HK-2 (cell line): Measurements from ENCODE around the gene ABCC6.
"Not testable (repeated sequence)": the region's sequence is repeated elsewhere in the genome, so short reads cannot be mapped to it uniquely, and the experiment has no call there.

Experiments used
- DNase-seq: peaks from one replicate; pipeline ENCODE4 v3.0.0-alpha.2; 2018; ENCODE audit not compliant: unreplicated experiment

The ABCC6 gene

DNA sequence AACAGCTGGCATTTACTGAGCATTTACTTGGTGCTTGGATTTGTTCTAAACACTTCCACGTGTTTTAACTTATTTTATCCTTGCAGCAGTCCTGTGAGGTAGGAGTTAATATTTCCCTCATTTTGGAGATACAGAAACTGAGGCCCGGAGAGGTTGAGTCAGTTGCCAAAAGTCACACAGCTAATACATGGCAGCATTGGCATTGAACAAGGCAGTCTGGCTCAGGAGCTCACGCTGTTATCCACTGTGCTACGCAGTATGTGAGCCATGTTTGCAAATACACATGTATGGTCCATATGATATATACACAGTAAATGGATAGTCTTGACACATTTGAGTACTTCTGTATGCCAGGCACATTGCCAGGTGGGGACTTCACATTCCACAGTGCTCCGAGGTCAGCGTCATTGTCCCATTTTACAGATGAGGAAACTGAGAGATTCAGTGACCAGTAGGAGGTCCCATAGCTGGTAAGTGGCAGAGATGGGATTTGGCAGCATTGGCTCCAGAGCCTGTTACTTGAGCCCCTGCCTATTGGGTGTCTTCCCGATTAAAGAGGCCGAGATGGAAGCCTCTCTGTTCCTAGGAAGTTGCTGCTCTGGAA lies 110.7 kb downstream of the ABCC6 start:
- no peak for DNase-seq

DNA sequence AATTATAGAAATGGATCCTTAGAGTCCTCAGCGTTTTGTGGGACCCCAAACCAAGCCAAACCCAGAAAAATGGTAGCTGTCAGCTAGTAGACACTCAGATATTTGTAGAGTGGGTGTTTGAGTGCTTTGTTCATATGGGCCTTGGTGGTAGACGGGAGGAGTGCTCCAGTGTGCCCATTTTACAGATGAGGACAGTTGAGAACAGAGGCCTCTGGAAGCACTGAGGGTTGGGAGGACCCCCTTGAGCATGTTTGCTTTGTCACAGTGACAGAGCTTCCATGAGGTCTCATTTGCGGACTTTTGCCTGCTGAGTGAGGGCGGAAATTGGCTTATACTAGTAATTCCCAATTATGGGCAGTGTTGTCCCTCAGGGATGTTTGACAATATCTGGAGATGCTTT lies 111.7 kb downstream of the ABCC6 start:
- no peak for DNase-seq

DNA sequence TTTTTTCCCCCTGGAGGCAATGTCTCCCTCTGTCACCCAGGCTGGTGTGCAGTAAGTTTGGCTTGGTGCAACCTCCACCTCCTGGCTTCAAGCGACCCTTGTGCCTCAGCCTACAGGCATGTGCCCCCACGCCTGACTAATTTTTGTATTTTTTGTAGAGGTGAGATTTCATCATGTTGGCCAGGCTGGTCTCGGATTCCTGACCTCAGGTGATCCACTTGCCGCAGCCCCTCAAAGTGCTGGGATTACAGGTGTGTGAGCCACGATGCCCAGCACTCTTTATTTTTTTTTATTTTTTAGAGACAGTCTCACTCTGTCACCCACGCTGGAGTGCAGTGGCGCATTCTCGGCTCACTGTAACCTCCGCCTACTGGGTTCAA lies 113.2 kb downstream of the ABCC6 start:
- DNase-seq = no peak

DNA sequence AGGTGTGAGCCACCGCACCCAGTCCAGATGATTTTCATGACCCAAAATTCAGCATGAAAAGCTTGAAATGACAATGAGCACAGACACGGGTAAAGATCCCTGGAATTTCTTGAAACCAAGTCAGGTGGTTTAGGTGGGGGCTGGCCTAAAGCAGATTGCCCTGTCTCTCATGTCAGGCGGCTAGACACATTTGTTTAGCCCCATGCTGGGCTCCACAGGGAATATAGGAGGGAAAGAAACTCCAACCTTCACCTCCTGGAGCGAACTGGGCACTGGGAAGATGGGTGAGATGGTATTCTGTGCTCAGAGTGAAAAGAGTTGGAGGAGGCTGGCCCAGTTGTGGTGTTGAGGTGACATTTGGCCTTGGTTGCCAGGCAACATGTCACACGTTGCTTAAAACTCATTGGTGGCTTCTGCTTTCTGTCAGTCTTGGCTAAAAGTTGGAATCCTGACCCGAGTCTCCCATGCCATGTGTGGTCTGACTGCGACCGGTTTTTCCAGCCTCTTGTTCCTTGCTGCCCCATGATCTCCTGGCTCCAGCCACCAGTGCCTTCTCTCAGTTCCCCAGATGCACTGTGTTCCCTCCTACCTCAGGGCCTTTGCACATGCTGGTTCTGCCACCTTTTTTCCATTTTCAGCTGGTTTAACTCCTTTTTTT lies 113.7 kb downstream of the ABCC6 start:
- no peak for DNase-seq

DNA sequence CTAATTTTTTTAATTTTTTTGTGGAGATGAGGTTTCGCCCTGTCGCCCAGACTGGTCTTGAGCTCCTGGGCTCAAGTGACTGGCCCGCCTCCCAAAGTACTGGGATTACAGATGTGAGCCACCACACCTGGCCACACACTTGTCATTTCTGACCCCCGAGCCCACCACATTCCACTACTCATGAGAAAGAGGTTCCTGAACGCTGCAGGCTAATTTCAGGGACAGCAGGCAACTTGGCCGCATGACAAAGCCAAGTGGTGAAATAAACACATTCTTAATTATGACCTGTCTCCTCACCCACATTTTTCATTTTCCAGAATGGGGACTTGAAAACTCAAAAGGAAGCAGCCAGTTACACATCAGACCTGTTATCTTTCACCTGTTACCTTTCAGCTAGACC lies 114.5 kb downstream of the ABCC6 start:
- no peak for DNase-seq

DNA sequence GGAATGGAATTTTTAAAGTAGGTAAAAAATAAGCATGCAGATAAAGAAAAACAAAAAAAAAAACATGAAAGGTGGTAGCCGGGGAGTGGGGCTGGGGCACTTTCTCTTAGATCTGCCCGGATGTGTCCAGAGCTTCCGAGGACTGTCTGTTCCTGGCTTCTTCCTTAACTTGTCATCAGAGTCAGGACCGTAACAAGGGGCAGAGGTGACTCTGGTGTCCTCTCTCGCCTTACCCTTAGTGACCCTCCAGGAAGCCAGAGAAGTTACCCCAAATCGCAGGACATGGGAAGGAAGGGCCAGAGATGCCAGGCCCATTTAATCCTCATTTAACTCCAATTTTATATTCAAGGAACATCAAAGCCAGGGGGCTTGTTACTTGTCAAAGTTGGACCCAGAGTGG lies 115.5 kb downstream of the ABCC6 start:
- no peak for DNase-seq

DNA sequence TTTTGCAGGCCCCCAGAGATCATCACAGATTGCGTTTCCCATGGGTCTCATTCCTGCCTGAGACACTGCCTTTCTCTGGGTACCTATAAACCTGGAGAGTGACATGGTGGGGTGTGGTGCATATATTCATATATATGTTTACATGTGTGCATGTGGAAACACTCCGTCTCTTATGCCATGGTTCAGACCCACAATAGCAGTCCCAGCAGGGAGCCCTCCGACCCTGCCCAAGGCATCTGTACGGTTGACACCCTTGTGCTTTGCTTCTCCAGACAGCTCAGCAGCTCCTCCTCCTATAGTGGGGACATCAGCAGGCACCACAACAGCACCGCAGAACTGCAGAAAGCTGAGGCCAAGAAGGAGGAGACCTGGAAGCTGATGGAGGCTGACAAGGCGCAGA lies 116.8 kb downstream of the ABCC6 start:
- no peak for DNase-seq

DNA sequence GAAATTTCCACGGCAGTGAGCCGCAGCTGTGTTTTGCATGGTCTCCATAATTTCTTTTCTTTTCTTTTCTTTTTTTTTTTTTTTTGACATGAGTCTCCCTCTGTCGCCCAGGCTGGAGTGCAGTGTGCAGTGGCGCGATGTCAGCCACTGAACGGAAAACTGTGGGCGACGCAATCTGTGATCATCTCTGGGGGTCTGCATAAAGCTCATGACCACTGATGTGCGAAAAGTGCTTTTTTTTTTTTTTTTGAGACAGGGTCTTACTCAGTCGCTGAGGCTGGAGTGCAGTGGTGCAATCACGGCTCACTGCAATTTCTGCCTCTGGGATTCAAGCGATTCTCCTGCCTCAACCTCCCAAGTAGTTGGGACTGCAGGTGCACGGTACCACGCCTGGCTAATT lies 117.6 kb downstream of the ABCC6 start:
- no peak for DNase-seq

DNA sequence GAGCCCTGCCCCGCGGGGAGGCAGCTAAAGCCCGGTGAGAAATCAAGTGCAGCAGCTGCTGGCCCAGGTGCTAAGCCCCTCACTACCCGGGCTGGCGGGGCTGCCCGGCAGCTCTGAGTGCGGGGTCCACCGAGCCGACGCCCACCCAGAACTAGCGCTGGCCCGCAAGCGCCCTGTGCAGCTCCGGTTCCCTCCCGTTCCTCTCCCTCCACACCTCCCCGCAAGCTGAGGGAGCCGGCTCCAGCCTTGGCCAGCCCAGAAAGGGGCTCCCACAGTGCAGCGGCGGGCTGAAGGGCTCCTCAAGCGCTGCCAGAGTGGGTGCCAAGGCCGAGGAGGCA lies 118.5 kb downstream of the ABCC6 start:
- DNase-seq = not testable (repeated sequence)

DNA sequence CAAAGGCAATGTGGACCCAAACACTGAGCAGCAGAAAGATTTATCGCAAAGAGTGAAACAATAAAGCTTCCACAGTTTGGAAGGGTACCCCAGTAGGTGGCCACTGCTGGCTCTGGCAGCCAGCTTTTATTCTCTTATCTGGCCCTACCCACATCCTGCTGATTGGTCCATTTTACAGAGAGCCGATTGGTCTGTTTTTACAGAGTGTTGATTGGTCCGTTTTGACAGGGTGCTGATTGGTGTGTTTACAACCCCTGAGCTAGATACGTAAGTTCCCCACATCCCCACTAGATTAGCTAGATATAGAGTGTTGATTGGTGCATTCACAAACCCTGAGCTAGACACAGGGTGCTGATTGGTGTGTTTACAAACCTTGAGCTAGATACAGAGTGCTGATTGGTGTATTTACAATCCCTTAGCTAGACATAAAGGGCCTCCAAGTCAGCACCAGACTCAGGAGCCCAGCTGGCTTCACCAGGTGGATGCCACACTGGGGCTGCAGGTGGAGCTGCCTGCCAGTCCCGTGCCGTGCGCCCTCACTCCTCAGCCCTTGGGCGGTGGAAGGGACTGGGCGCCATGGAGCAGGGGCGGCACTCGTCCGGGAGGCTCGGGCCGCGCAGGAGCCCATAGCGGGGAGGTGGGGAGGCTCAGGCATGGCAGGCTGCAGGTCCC lies 119.0 kb downstream of the ABCC6 start:
- DNase-seq = not testable (repeated sequence)

DNA sequence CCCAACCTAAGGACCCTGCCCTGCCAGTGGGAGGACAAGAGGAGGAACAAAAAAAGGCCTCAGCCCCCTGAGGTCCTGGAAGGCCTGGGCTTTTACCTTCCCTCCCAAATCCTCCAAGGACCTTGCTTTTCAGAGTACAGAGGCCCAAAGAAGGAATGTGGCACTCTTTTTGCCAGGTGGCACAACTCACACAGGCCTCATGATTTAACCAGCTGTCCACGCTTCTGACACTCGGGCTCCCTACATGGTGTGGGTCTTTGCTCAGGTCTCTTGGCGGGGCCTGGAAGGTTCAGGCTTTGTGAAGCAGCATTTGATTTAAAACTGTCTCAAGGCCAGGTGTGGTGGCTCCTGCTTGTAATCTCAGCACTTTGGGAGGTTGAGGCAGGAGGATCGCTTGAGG lies 120.6 kb downstream of the ABCC6 start:
- DNase-seq = no peak

DNA sequence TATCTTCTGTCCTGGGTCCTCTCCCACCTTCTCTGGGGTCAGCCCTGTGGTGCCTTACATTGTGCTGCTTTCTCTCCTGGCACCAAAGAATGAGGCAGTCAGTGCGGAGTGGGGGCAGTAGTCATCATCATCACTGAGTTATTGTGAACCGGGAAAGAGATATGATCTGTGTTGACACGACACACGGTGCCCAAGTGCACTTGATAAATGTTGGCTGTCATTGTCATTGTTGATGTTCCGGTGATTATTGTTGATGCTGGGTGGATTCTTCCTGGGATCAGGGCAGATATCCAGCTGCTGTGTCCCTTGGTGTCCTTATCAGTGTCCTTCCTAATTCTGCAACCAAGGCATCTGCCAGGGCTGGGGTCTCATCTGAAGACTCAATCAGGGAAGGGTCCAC lies 121.7 kb downstream of the ABCC6 start:
- no peak for DNase-seq

DNA sequence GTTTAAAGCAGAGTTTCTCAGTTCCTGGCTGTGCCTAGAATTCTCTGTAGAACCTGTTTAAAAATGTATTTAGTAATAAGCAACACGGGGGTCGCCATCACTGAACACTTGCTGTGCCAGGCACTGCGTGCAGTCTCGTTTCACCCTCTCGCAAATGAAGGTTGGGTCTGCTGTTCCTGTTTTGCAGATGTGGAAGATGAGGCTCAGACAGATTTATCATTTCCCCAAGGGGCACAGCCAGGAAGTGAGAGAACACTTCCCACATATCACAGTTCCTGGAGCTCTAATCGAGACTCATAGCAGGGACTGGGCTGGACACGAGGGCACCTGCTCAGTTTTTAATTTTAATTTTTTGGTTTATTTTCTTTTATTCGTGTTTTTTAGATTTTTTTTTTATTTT lies 122.7 kb downstream of the ABCC6 start:
- DNase-seq = no peak

DNA sequence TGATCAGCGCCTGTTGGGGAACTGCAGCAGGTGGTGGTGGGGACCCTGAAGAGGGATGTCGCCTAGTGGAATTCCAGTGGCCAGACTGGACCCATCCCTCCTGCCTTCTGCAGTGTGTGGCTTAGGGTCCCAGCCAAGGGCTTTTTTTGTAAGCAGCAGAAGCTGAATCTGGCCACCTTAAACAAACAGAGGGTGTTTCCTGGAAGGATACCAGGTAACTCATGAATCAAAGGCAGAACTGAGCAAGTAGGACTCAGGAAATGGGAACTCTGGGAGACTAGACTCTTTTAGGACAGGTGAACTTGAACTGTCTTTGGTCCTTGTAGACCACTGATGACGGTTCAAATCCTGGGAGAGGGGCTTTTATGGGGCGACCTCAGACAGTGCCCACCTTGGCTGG lies 124.0 kb downstream of the ABCC6 start:
- no peak for DNase-seq
